Lower leg skin (tissue), 4 donors: ENCODE measurements around the gene XPNPEP3. TPM values are rescaled to one million over a fixed set of nuclear protein-coding genes. Genes with fewer than 3 reads are reported as not detected.

Experiments used
- DNase-seq, 2 donors: peaks; one replicate each; pipeline ENCODE4 v3.0.0-alpha.2; 2019; ENCODE audit warnings: low spot score in 2 of 2
- H3K4me3 ChIP-seq: fragments of 200-600 bp; sonication (generic); 2 replicates; pipeline ENCODE4 v1.5.1; 2017; ENCODE audit warnings: mild to moderate bottlenecking, low read depth; ENCODE audit not compliant: poor library complexity, severe bottlenecking
- POLR2A ChIP-seq, 2 donors: fragments of 450-650 bp; IDR thresholded peaks; one replicate each; pipeline ENCODE4 v1.6.1; 2016 to 2017; ENCODE audit warnings: antibody characterized with exemption in 2 of 2, mild to moderate bottlenecking in 1 of 2, moderate library complexity in 1 of 2
- WGBS, 2 donors: methylation state at CpG; one replicate each; pipeline ENCODE4 v1.1.5; 2018; 5-methylcytosine and 5-hydroxymethylcytosine counted together
- intact Hi-C: fragments of 100-400 bp; cut with DNase I; formaldehyde crosslinking; loops from one replicate; pipeline ENCODE4 v1.15.0; 2023; ENCODE audit warnings: low total_unique reads
- total RNA-seq, 4 donors: library from RNA; depleted of rRNA; stranded (reverse); fragments of >200 nt; gene quantifications; one replicate each; pipeline ENCODE4 v1.1.0, GENCODE V29; 2016
- TF ChIP-seq, protein P1 (sequence below), 3 donors: fragments of 450-650 bp; IDR thresholded peaks; one replicate each; pipeline ENCODE4 v1.5.1; 2016; ENCODE audit warnings: antibody characterized with exemption in 3 of 3, mild to moderate bottlenecking in 3 of 3, moderate library complexity in 2 of 3

The XPNPEP3 gene
- total RNA-seq, 4 donors from 2014 or later = 8.7 to 11.2 (median 10.6) TPM

DNA sequence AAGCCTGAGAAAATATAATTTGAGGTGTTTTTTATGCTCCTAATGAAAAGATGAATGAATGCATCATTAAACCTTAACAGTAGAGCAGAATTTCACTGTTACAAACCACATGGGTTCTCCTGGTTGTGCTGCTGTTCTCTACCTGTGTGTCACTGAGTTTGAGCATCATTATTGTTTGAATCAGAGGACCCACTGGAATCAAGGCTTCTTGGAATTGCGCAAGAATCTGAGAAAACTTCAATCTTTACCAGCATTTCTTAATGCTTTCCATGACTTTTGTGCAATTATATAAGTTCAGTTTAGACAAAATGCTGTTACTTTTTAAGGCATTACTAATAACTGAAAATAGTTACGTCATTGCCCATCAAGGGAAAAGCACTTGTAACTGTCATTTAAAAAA, 75.4 kb downstream of the XPNPEP3 start:
- no peak for DNase-seq
- WGBS, 2 donors = 94 to 97% methylated on average over 2 of the region's 2 CpGs
- intact Hi-C loops = no loop called here
- TF ChIP-seq, protein P1, sequence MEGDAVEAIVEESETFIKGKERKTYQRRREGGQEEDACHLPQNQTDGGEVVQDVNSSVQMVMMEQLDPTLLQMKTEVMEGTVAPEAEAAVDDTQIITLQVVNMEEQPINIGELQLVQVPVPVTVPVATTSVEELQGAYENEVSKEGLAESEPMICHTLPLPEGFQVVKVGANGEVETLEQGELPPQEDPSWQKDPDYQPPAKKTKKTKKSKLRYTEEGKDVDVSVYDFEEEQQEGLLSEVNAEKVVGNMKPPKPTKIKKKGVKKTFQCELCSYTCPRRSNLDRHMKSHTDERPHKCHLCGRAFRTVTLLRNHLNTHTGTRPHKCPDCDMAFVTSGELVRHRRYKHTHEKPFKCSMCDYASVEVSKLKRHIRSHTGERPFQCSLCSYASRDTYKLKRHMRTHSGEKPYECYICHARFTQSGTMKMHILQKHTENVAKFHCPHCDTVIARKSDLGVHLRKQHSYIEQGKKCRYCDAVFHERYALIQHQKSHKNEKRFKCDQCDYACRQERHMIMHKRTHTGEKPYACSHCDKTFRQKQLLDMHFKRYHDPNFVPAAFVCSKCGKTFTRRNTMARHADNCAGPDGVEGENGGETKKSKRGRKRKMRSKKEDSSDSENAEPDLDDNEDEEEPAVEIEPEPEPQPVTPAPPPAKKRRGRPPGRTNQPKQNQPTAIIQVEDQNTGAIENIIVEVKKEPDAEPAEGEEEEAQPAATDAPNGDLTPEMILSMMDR (IDR thresholded peaks at IDR 0.05) = no peak
- no peak for TF ChIP-seq POLR2A (IDR thresholded peaks at IDR 0.05)
- no peak overlapping the region for H3K4me3 ChIP-seq

- TF ChIP-seq POLR2A (IDR thresholded peaks at IDR 0.05) = no peak
- TF ChIP-seq, protein P1 (IDR thresholded peaks at IDR 0.05) = no peak
- H3K4me3 ChIP-seq = no peak overlapping the region
- intact Hi-C loops = no loop called here
- DNase-seq = no peak
- 85 to 90% methylated on average over 2 of the region's 2 CpGs for WGBS, 2 donors
These were observed 82.3 kb downstream of the XPNPEP3 start for GRCh38 chr22:40939202-40939601.

- intact Hi-C loops = loop anchor here (5.0 kb wide), 1 partner anchor 141 kb away; the partner anchor contains the start of gene EP300
- TF ChIP-seq POLR2A (IDR thresholded peaks at IDR 0.05) = peak in 1 of 2 donors; percentile 56
- TF ChIP-seq, protein P1 (IDR thresholded peaks at IDR 0.05) = no peak
- peak within 1 kb of the TSS; percentile 72 for H3K4me3 ChIP-seq
- peak; percentile 98 to 100 for DNase-seq
- WGBS, 2 donors = 0% methylated on average over 51 to 60 of the region's 86 CpGs
These were observed 94.2 kb downstream of the XPNPEP3 start, which contains the start of gene RBX1 for GRCh38 chr22:40950962-40951794. TSS of gene RBX1 (plus strand) at chr22:40951378. CDS start at chr22:40951399, 21 bp downstream.

GRCh38 chr22:40951795-40952605, 95.1 kb downstream of the XPNPEP3 start:
- DNase-seq = no peak
- TF ChIP-seq POLR2A (IDR thresholded peaks at IDR 0.05) = no peak
- TF ChIP-seq, protein P1 (IDR thresholded peaks at IDR 0.05) = no peak
- 3 to 6% methylated on average over 21 of the region's 21 CpGs for WGBS, 2 donors
- intact Hi-C loops = loop anchor here (5.0 kb wide), 1 partner anchor 140 kb away; the partner anchor contains the start of gene EP300
- H3K4me3 ChIP-seq = peak overlapping the region; percentile 37

- intact Hi-C loops = loop anchor here (5.0 kb wide), 1 partner anchor 139 kb away; the partner anchor contains the start of gene EP300
- TF ChIP-seq POLR2A (IDR thresholded peaks at IDR 0.05) = no peak
- TF ChIP-seq, protein P1 (IDR thresholded peaks at IDR 0.05) = no peak
- WGBS, 2 donors = 50 to 56% methylated on average over 2 of the region's 2 CpGs
- DNase-seq = no peak
- no peak overlapping the region for H3K4me3 ChIP-seq
These were observed 96.5 kb downstream of the XPNPEP3 start for GRCh38 chr22:40953471-40953870.
